Hematopoietic multipotent progenitor cell (in vitro differentiated cells): ENCODE measurements around the gene GRP. TPM values are rescaled to one million over a fixed set of nuclear protein-coding genes. Genes with fewer than 3 reads are reported as not detected.

ENCODE experiments used
- total RNA-seq: library from RNA; depleted of rRNA; stranded (reverse); fragments of >200 nt; gene quantifications from one replicate; pipeline ENCODE4 v1.2.3, GENCODE V29; 2012

GRP gene
- total RNA-seq, 1 donor, result not detected

Other genes with a start within 250 kb of the GRP start
- 11.3 TPM for gene SEC11C, start 80.3 kb upstream of the GRP start, total RNA-seq
- gene RAX, start 53.3 kb downstream of the GRP start, total RNA-seq, result not detected
- gene CPLX4, start 98.5 kb downstream of the GRP start, total RNA-seq, result not detected
- gene LMAN1, start 139.1 kb downstream of the GRP start, total RNA-seq, result 53.3 TPM